Caco-2 (cell line): Measurements from ENCODE around the gene TWIST2. TPM values are rescaled to one million over a fixed set of nuclear protein-coding genes. Genes with fewer than 3 reads are reported as not detected.

Experiments
- BruUV-seq: library from RNA; stranded (reverse); fragments of 400-500 nt; replicated peaks from 2 replicates; lab custom pipeline; 2021; lab: Mats Ljungman, UMichigan
- CTCF ChIA-PET: fragments of 300-600 bp; sonication (Branson Sonifier 250); formaldehyde crosslinking; loops from one replicate; lab custom pipeline; 2022; ENCODE audit warnings: antibody characterized with exemption; lab: Charles Lee
- POLR2A ChIA-PET: fragments of 300-600 bp; sonication (Branson Sonifier 250); formaldehyde crosslinking; loops from one replicate; lab custom pipeline; 2022; ENCODE audit warnings: antibody characterized with exemption; lab: Charles Lee
- DNase-seq, 2 experiments: peaks; one replicate each; pipeline versions ENCODE4 v3.0.0 to v3.0.0-alpha.2; 2020 to 2022
- H3K27me3 ChIP-seq: replicated peaks from 2 replicates; pipeline ENCODE4 v1.6.0; 2011; ENCODE audit warnings: low read length; ENCODE audit not compliant: control insufficient read depth, insufficient read depth
- H3K36me3 ChIP-seq: 2 replicates; pipeline ENCODE4 v1.5.1; 2011; ENCODE audit warnings: low read length; ENCODE audit not compliant: control insufficient read depth, insufficient read depth
- H3K4me1 ChIP-seq: fragments of 250-450 bp; sonication (Bioruptor Pico); 2 replicates; pipeline ENCODE4 v1.5.1; 2020; ENCODE audit warnings: mild to moderate bottlenecking
- H3K4me3 ChIP-seq: 2 replicates; pipeline ENCODE4 v1.5.1; 2011; ENCODE audit warnings: low read depth, mild to moderate bottlenecking, control low read depth, low read length
- H3K9me3 ChIP-seq: fragments of 250-450 bp; sonication (Bioruptor Pico); 2 replicates; pipeline ENCODE4 v1.5.1; 2020; ENCODE audit warnings: mild to moderate bottlenecking, moderate library complexity
- H3K27ac Mint-ChIP-seq: one replicate; pipeline ENCODE4 v1.8.0; 2022; ENCODE audit warnings: mixed read lengths; ENCODE audit not compliant: unreplicated experiment
- H3K27me3 Mint-ChIP-seq: one replicate; pipeline ENCODE4 v1.8.0; 2022; ENCODE audit warnings: mixed read lengths; ENCODE audit not compliant: insufficient read depth, unreplicated experiment
- H3K36me3 Mint-ChIP-seq: one replicate; pipeline ENCODE4 v1.8.0; 2022; ENCODE audit warnings: mild to moderate bottlenecking, mixed read lengths; ENCODE audit not compliant: insufficient read depth, unreplicated experiment
- H3K4me1 Mint-ChIP-seq: one replicate; pipeline ENCODE4 v1.8.0; 2022; ENCODE audit warnings: low read depth, mixed read lengths; ENCODE audit not compliant: unreplicated experiment
- H3K4me3 Mint-ChIP-seq: one replicate; pipeline ENCODE4 v1.8.0; 2022; ENCODE audit warnings: mild to moderate bottlenecking, moderate library complexity, mixed read lengths; ENCODE audit not compliant: unreplicated experiment
- H3K9me3 Mint-ChIP-seq: one replicate; pipeline ENCODE4 v1.8.0; 2022; ENCODE audit warnings: mixed read lengths; ENCODE audit not compliant: unreplicated experiment
- CTCF ChIP-seq, 2 experiments: fragments of 200-600 bp in 1 of 2; IDR thresholded peaks; 1 replicate in 1 of 2; 2 replicates in 1 of 2; pipeline versions ENCODE4 v1.5.1 to v1.8.0; 2011 to 2022; ENCODE audit warnings: antibody characterized with exemption in 1 of 2, control low read depth in 1 of 2, inconsistent platforms in 1 of 2, low read depth in 1 of 2, low read length in 1 of 2, mild to moderate bottlenecking in 1 of 2, moderate library complexity in 1 of 2; ENCODE audit not compliant: insufficient read depth in 1 of 2, severe bottlenecking in 1 of 2, unreplicated experiment in 1 of 2
- intact Hi-C: fragments of 100-400 bp; cut with micrococcal nuclease; formaldehyde crosslinking; loops from one replicate; pipeline ENCODE4 v1.10.0; 2022; ENCODE audit not compliant: unreplicated experiment
- total RNA-seq: library from RNA; stranded (reverse); gene quantifications from 2 replicates; pipeline ENCODE4 v1.2.3, GENCODE V29; 2022

Gene TWIST2
- total RNA-seq, 1 experiment from 2014 or later = not detected

DNA sequence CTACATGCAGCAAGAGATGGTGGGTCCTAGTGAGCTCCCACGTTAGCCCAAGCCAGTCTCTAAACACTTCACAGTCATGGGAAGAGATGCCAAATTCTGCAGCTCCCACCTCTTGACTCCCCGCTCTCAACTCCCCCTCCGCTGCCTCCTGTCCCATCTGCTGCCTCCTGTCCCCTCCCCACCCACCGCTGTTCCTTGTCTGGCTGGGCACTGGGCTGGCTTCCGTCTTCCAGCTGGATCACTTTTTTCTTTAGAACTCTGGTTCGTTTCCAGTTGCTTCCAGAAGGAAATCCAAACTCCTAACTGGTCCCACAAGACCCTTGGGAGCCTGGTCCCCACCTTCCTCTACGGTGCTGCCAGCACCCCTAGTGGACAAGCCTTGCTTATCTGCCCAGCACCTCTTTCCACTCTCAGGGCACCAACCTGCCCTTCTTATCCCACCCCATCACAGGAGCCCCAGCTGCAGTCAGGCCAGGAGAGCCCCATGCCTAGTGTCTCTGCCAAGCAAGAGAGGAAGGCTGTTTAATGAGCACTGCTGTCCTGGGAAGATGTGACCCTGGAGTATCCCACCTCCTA, 12.1 kb upstream of the TWIST2 start:
- Mint-ChIP-seq H3K4me1 (no peaks in the 10 kb centered on the region), H3K4me3 (no peak overlapping the region), H3K27ac (no peak overlapping the region), H3K27me3 (peaks cover 4% of the 10 kb centered on the region), H3K9me3 (peaks cover 8% of the 10 kb centered on the region), H3K36me3 (no peaks in the 10 kb centered on the region)
- Histone ChIP-seq H3K36me3 (no peaks in the 10 kb centered on the region), H3K4me3 (no peak overlapping the region), H3K4me1 (no peaks in the 10 kb centered on the region), H3K27me3 (no peaks in the 10 kb centered on the region), H3K9me3 (no peaks in the 10 kb centered on the region)
- intact Hi-C loops = no loop called here
- DNase-seq = no peak
- ChIA-PET CTCF (no interaction called here), POLR2A (no interaction called here)
- TF ChIP-seq CTCF (IDR thresholded peaks at IDR 0.05; ENCODE audit: insufficient read depth in 1 of 2, low read depth in 1 of 2, low read length in 1 of 2, severe bottlenecking in 1 of 2, unreplicated experiment in 1 of 2) = peak in 1 of 2 experiments; percentile 11
- no TSS peak for BruUV-seq

- no peak for TF ChIP-seq CTCF (IDR thresholded peaks at IDR 0.05; ENCODE audit: insufficient read depth in 1 of 2, low read depth in 1 of 2, low read length in 1 of 2, severe bottlenecking in 1 of 2, unreplicated experiment in 1 of 2)
- DNase-seq = no peak
- Mint-ChIP-seq H3K4me3 (no peak overlapping the region), H3K27ac (no peak overlapping the region), H3K27me3 (peaks cover 2% of the 10 kb centered on the region), H3K9me3 (peaks cover 8% of the 10 kb centered on the region), H3K4me1 (no peaks in the 10 kb centered on the region), H3K36me3 (no peaks in the 10 kb centered on the region)
- BruUV-seq = no TSS peak
- ChIA-PET CTCF (no interaction called here), POLR2A (no interaction called here)
- Histone ChIP-seq H3K27me3 (no peaks in the 10 kb centered on the region), H3K36me3 (no peaks in the 10 kb centered on the region), H3K9me3 (no peaks in the 10 kb centered on the region), H3K4me3 (no peak overlapping the region), H3K4me1 (no peaks in the 10 kb centered on the region)
- intact Hi-C loops = no loop called here
Observed at GRCh38 chr2:238838786-238839327, 9.0 kb upstream of the TWIST2 start.

DNA sequence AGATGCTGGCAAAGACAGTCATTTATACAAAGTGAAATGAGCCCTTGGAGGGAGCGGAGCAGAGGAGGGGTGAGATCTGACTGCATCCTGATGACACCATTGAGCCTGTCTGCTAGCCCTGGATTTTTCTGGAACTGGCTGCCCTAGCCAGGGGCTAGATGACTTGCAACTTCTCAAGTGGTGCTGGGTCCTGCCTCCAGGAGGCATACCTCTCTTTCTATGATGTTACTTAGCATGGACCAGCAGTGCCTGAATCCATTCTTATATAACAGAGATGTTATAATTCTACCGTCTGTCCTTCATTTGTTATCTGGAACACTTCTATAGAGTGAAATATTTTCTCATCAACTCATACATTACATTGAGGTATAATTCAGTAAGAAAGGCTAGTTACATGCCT, 8.5 kb upstream of the TWIST2 start:
- Mint-ChIP-seq H3K27me3 (no peaks in the 10 kb centered on the region), H3K36me3 (no peaks in the 10 kb centered on the region), H3K9me3 (peaks cover 8% of the 10 kb centered on the region), H3K4me3 (no peak overlapping the region), H3K27ac (no peak overlapping the region), H3K4me1 (no peaks in the 10 kb centered on the region)
- ChIA-PET POLR2A (no interaction called here), CTCF (no interaction called here)
- Histone ChIP-seq H3K4me3 (no peak overlapping the region), H3K36me3 (no peaks in the 10 kb centered on the region), H3K27me3 (no peaks in the 10 kb centered on the region), H3K4me1 (no peaks in the 10 kb centered on the region), H3K9me3 (no peaks in the 10 kb centered on the region)
- no peak for DNase-seq
- no peak for TF ChIP-seq CTCF (IDR thresholded peaks at IDR 0.05; ENCODE audit: insufficient read depth in 1 of 2, low read depth in 1 of 2, low read length in 1 of 2, severe bottlenecking in 1 of 2, unreplicated experiment in 1 of 2)
- intact Hi-C loops = no loop called here
- no TSS peak for BruUV-seq
